Effector CD4-positive, alpha-beta T cell (primary cell): ENCODE measurements around the gene GJC2.

ENCODE experiments used
- DNase-seq: peaks from one replicate; pipeline ENCODE4 v3.0.0-alpha.2; 2020

GJC2 gene

GRCh38 chr1:228158151-228159007 lies 8.6 kb downstream of the GJC2 start:
- DNase-seq, result no peak

- DNase-seq, result no peak
Observed at GRCh38 chr1:228159008-228159665, 9.4 kb downstream of the GJC2 start.

GRCh38 chr1:228160201-228160761 lies 10.6 kb downstream of the GJC2 start:
- DNase-seq, result no peak

GRCh38 chr1:228161362-228161761 lies 11.6 kb downstream of the GJC2 start:
- DNase-seq, result no peak

- no peak for DNase-seq
Observed at GRCh38 chr1:228161866-228162265, 12.1 kb downstream of the GJC2 start.

GRCh38 chr1:228162286-228163006 lies 12.7 kb downstream of the GJC2 start:
- no peak for DNase-seq

GRCh38 chr1:228163007-228163753 lies 13.4 kb downstream of the GJC2 start:
- DNase-seq, result no peak

- DNase-seq, result no peak
Observed at GRCh38 chr1:228163776-228164519, 14.2 kb downstream of the GJC2 start.

GRCh38 chr1:228164561-228165371 lies 15.0 kb downstream of the GJC2 start:
- no peak for DNase-seq

GRCh38 chr1:228165372-228166169 lies 15.8 kb downstream of the GJC2 start, which contains the start of gene IBA57:
IBA57 (plus strand) TSS chr1:228165804; CDS start chr1:228165817, 13 bp downstream.
- peak; percentile 98 for DNase-seq

GRCh38 chr1:228166170-228166936 lies 16.6 kb downstream of the GJC2 start:
- DNase-seq, result peak; percentile 45

- no peak for DNase-seq
Observed at GRCh38 chr1:228168563-228169270, 19.0 kb downstream of the GJC2 start.

- DNase-seq, result no peak
Observed at GRCh38 chr1:228169345-228169744, 19.6 kb downstream of the GJC2 start.

GRCh38 chr1:228170666-228171065 lies 20.9 kb downstream of the GJC2 start:
- no peak for DNase-seq

GRCh38 chr1:228171221-228171891 lies 21.6 kb downstream of the GJC2 start:
- no peak for DNase-seq

- no peak for DNase-seq
Observed at GRCh38 chr1:228172591-228173527, 23.1 kb downstream of the GJC2 start.
